GM12864 (cell line): ENCODE measurements around the gene NHEJ1.

Experiments used
- DNase-seq: peaks from one replicate; pipeline ENCODE4 v3.0.0-alpha.2; 2011; ENCODE audit warnings: low read depth
- H3K4me3 ChIP-seq: 2 replicates; pipeline ENCODE4 v1.5.1; 2011; ENCODE audit warnings: mild to moderate bottlenecking, low read depth, low read length, control low read depth
- TF ChIP-seq, protein P1 (sequence below): IDR thresholded peaks from 2 replicates; pipeline ENCODE4 v1.5.1; 2011; ENCODE audit warnings: low read depth, mild to moderate bottlenecking, moderate library complexity, low read length, control low read depth, inconsistent platforms; ENCODE audit errors: missing control alignments

The NHEJ1 gene

DNA sequence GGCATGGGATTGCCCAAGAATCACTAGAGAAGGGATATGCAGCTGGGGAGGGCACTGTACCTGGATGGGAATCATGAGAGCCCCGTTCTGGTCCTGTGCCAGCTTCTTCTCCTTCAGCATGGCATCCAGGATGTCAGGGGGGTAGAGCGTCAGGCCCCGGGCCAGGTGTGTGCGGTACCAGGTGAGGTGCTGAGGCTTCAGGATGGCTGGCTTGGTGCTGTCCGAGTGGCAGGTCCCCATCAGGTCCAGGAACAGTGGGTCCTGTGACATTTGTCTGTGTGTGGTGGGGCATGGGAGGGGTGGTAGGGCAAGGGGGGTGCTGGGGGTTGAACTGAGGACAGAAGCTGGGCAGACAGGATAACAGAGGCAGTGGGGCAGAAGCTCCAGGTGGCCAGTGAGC is 132.5 kb downstream of the NHEJ1 start:
- H3K4me3 ChIP-seq: no peak overlapping the region
- no peak for DNase-seq
- TF ChIP-seq, protein P1, sequence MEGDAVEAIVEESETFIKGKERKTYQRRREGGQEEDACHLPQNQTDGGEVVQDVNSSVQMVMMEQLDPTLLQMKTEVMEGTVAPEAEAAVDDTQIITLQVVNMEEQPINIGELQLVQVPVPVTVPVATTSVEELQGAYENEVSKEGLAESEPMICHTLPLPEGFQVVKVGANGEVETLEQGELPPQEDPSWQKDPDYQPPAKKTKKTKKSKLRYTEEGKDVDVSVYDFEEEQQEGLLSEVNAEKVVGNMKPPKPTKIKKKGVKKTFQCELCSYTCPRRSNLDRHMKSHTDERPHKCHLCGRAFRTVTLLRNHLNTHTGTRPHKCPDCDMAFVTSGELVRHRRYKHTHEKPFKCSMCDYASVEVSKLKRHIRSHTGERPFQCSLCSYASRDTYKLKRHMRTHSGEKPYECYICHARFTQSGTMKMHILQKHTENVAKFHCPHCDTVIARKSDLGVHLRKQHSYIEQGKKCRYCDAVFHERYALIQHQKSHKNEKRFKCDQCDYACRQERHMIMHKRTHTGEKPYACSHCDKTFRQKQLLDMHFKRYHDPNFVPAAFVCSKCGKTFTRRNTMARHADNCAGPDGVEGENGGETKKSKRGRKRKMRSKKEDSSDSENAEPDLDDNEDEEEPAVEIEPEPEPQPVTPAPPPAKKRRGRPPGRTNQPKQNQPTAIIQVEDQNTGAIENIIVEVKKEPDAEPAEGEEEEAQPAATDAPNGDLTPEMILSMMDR: no peak

DNA sequence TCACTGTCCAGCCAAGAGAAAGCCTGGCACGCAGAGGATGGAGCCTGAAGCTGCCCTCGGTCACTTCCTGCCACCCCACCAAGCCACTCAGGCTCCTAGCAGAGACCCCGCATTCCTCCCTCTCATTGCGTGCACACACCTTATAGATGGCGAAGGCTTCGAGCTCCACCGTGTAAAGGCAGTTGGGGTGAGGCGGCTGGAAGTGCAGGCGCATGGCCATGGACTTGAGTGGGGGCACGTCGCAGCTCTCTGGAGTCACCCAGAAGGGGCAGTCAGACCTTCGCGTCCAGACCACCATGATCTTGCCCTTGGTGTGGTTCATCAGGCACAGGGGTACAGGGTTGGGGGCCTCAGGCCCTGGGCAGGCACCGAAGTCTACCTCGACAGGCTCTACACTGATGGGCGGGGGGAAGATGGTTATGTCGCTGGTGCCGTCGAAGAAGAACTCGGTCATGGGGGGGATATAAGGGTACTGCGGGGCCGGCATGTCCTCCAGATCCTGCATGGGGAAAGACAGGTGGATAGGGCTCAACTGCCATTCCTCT is 133.0 kb downstream of the NHEJ1 start:
- no peak overlapping the region for H3K4me3 ChIP-seq
- TF ChIP-seq, protein P1: no peak
- DNase-seq: no peak

- DNase-seq: no peak
- H3K4me3 ChIP-seq: no peak overlapping the region
- TF ChIP-seq, protein P1: no peak
Observed at GRCh38 chr2:219026946-219027345, 133.7 kb downstream of the NHEJ1 start.

- DNase-seq: no peak
- H3K4me3 ChIP-seq: no peak overlapping the region
- TF ChIP-seq, protein P1: no peak
Observed at GRCh38 chr2:219025637-219026585, 134.7 kb downstream of the NHEJ1 start.
